Thoracic aorta (tissue), 2 donors: ENCODE results near the gene TSFM. TPM values are rescaled to one million over a fixed set of nuclear protein-coding genes. Genes with fewer than 3 reads are reported as not detected.

Experiments used
- ATAC-seq: fragments of 150-250 bp; one replicate; pipeline ENCODE4 v1.8.0; 2017; ENCODE audit warnings: low read depth; ENCODE audit not compliant: insufficient number of reproducible peaks, low FRiP score
- DNase-seq: peaks from one replicate; pipeline ENCODE4 v3.0.0-alpha.2; 2020; ENCODE audit warnings: low spot score
- H3K27ac ChIP-seq, 2 donors: fragments of 200-600 bp; sonication (generic); 1 replicate in 1 of 2; 2 replicates in 1 of 2; pipeline ENCODE4 v1.5.1; 2016; ENCODE audit warnings: mild to moderate bottlenecking in 2 of 2, moderate library complexity in 2 of 2
- H3K27me3 ChIP-seq: fragments of 200-600 bp; sonication (generic); replicated peaks from 2 replicates; pipeline ENCODE4 v1.6.0; 2016; ENCODE audit warnings: mild to moderate bottlenecking; ENCODE audit not compliant: insufficient read depth
- H3K36me3 ChIP-seq: fragments of 200-600 bp; sonication (generic); one replicate; pipeline ENCODE4 v1.5.1; 2016
- H3K4me1 ChIP-seq, 2 donors: fragments of 200-600 bp; sonication (generic); 1 replicate in 1 of 2; 2 replicates in 1 of 2; pipeline versions ENCODE4 v1.5.1 to v1.6.0; 2016; ENCODE audit warnings: low read depth in 2 of 2, mild to moderate bottlenecking in 1 of 2; ENCODE audit not compliant: control insufficient read depth in 1 of 2
- H3K4me3 ChIP-seq: fragments of 200-600 bp; sonication (generic); 2 replicates; pipeline ENCODE4 v1.5.1; 2016; ENCODE audit warnings: mild to moderate bottlenecking
- H3K9me3 ChIP-seq: fragments of 200-600 bp; sonication (generic); 2 replicates; pipeline ENCODE4 v1.5.1; 2016
- CTCF ChIP-seq: fragments of 200-600 bp; sonication (generic); IDR thresholded peaks from one replicate; pipeline ENCODE4 v1.5.1; 2019; ENCODE audit warnings: antibody characterized with exemption
- total RNA-seq, 2 donors: library from RNA; depleted of rRNA; stranded (reverse); fragments of >200 nt; gene quantifications; one replicate each; pipeline versions ENCODE4 v1.1.0 to v1.2.3, GENCODE V29; 2016

The TSFM gene
- total RNA-seq, 2 donors from 2014 or later = 15.4 to 19.3 TPM

DNA sequence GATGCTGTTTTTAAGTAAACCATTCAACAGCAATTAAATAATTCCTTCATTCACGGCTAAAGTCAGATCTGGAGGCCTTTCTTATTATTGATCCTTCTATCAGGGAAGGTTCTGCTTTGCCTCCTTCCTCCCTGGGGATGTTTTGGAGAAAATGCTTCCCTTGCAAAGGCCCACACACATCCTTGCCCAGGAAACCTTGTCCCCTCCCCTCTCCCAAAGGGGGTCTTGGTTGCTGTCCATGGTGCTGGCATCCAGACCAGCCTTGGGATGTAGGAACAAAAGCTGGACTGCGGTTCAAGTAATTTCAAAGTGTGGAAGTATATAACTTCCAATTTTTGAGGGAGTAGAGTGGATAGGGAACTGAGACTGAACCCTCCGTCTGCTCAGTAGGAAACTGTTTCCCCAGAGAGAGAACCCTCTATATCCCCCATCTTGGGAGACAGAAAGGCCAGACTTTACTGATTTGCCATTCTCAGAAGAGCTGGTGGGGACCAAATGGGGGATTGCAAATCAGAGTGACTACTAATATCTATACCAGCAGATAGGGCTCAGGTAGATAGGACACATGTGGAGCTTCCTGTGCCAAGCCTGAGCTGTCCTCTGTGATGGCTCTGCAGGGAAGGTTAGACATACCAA, 22.1 kb upstream of the TSFM start:
- Histone ChIP-seq H3K36me3 (peaks cover 14% of the 10 kb centered on the region), H3K4me1 (peaks cover 15 to 23% of the 10 kb centered on the region in 2 donors), H3K27ac (no peak overlapping the region), H3K9me3 (no peaks in the 10 kb centered on the region), H3K4me3 (no peak overlapping the region), H3K27me3 (no peaks in the 10 kb centered on the region)
- no peak for ATAC-seq
- no peak for DNase-seq
- no peak for TF ChIP-seq CTCF

- TF ChIP-seq CTCF = no peak
- peaks cover 14% of the 10 kb centered on the region for H3K36me3 ChIP-seq
- no peak overlapping the region for H3K4me3 ChIP-seq
- peaks cover 15 to 25% of the 10 kb centered on the region in 2 donors for H3K4me1 ChIP-seq
- no peaks in the 10 kb centered on the region for H3K27me3 ChIP-seq
- no peak overlapping the region for H3K27ac ChIP-seq
- no peaks in the 10 kb centered on the region for H3K9me3 ChIP-seq
- ATAC-seq (no peak), DNase-seq (no peak)
Measured at GRCh38 chr12:57761391-57761998, 21.1 kb upstream of the TSFM start.

GRCh38 chr12:57762463-57762862, 20.1 kb upstream of the TSFM start:
- no peaks in the 10 kb centered on the region for H3K9me3 ChIP-seq

DNA sequence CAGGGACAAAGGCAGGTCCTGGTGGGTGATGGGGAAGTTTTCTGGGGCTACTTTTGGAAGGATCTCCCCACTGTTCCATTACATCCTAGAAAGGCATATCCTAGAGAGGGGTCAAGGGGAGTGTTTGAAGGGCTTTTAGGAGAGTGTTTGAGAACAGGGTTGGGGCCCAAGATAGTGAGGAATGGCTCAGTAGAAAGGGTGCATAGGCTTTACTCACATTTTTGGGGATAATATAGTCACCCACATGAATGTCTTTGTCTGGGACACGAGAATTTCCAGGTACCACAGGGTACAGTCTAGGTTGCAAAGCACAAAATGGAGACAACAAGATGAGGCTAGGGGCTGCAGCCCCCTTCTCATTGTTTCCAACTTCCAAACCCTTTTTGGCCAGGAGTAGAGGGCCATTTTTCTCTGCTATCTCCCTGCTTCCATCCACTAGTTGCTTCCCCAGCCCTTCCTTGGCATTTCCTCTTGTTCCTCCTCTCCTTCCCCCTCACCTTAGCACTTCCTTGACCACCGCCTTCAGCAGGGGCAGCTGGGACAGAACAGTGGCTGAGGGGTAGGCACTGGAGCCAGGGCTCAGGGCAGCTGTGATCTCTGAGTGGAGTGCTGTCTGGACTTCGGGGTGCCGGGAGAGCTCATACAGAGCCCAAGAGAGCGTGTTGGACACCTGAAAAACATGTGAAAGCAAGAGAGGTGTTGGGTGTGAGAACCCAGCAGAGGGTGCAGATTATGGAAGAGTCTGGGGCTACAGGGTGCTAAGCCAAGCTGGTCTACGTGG, 18.5 kb upstream of the TSFM start:
- Histone ChIP-seq H3K27ac (no peak overlapping the region), H3K4me3 (no peak overlapping the region), H3K4me1 (peaks cover 15 to 30% of the 10 kb centered on the region in 2 donors), H3K36me3 (no peaks in the 10 kb centered on the region), H3K27me3 (no peaks in the 10 kb centered on the region), H3K9me3 (no peaks in the 10 kb centered on the region)
- no peak for TF ChIP-seq CTCF
- DNase-seq (no peak), ATAC-seq (no peak)

More at GRCh38 chr12:57762463-57762862, 20.1 kb upstream of the TSFM start:
- DNase-seq (no peak), ATAC-seq (no peak)
- peaks cover 14% of the 10 kb centered on the region for H3K36me3 ChIP-seq
- H3K4me3 ChIP-seq = no peak overlapping the region
- H3K27me3 ChIP-seq = no peaks in the 10 kb centered on the region
- peaks cover 15 to 30% of the 10 kb centered on the region in 2 donors for H3K4me1 ChIP-seq
- TF ChIP-seq CTCF = no peak
- no peak overlapping the region for H3K27ac ChIP-seq

DNA sequence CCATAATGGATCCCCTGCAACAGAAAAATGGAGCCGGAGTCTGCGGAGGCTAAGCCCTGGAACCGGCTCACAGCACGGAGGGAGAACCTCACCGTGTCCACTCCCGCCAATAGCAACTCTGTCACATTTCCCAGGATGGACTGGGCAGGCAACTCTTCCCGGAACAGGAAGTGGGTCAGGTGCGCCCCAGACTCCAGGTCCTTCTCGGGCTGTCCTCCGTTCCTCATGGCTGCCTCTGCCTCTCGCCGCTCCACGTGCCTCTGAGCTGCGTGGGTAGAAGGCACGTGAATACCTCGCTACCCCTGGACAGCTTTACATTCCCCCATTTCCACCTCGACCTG, 18.0 kb upstream of the TSFM start:
- peaks cover 15 to 30% of the 10 kb centered on the region in 2 donors for H3K4me1 ChIP-seq
- H3K9me3 ChIP-seq = no peaks in the 10 kb centered on the region
- H3K36me3 ChIP-seq = no peaks in the 10 kb centered on the region
- ATAC-seq (no peak), DNase-seq (no peak)
- peak overlapping the region; percentile 68 for H3K4me3 ChIP-seq
- no peak for TF ChIP-seq CTCF
- no peak overlapping the region for H3K27ac ChIP-seq
- no peaks in the 10 kb centered on the region for H3K27me3 ChIP-seq
